ENCODE measurements around the gene PKN2. TPM values are rescaled to one million over a fixed set of nuclear protein-coding genes. Genes with fewer than 3 reads are reported as not detected.

PKN2 gene
- total RNA-seq, 1 experiment from 2014 or later, result 74.1 TPM

- ChIA-PET POLR2A (no interaction called here), CTCF (no interaction called here)
- ATAC-seq (no peak), DNase-seq (ENCODE audit: low read depth, low spot score) (no peak)
- TF ChIP-seq CTCF (IDR thresholded peaks at IDR 0.05), result no peak
- TF ChIP-seq POLR2AphosphoS5 (IDR thresholded peaks at IDR 0.05; ENCODE audit: low read depth, low read length), result no peak
- peaks cover 7% of the 10 kb centered on the region for H3K4me1 ChIP-seq (ENCODE audit: control insufficient read depth, insufficient read depth, low read length)
- in situ Hi-C loops (cut with HindIII; ENCODE audit: low pct_unique_long_range_greater_than_20kb, low sequenced_read_pairs) (no loop called here), intact Hi-C loops (cut with micrococcal nuclease; ENCODE audit: unreplicated experiment) (no loop called here)
- H3K27me3 ChIP-seq (ENCODE audit: control insufficient read depth, insufficient read depth, low read length), result no peaks in the 10 kb centered on the region
- peaks cover 6% of the 10 kb centered on the region for H3K36me3 ChIP-seq (ENCODE audit: control insufficient read depth, insufficient read depth, low read length)
- H3K4me3 ChIP-seq (ENCODE audit: low read depth in 2 of 2, low read length in 2 of 2), result no peak overlapping the region
- H3K9me3 ChIP-seq (ENCODE audit: control insufficient read depth, insufficient read depth, low read depth, low read length), result no peaks in the 10 kb centered on the region
- BruUV-seq (replicated peaks), result no TSS peak
- no peak overlapping the region for H3K27ac ChIP-seq (ENCODE audit: low read length)
Observed at GRCh38 chr1:88744142-88744541, 60.1 kb downstream of the PKN2 start.

- DNase-seq (ENCODE audit: low read depth, low spot score), result no peak
- H3K4me3 ChIP-seq (ENCODE audit: low read depth in 2 of 2, low read length in 2 of 2), result no peak overlapping the region
- no peak for TF ChIP-seq CTCF (IDR thresholded peaks at IDR 0.05)
- ChIA-PET CTCF (no interaction called here), POLR2A (no interaction called here)
- H3K27ac ChIP-seq (ENCODE audit: low read length), result no peak overlapping the region
- no TSS peak for BruUV-seq (replicated peaks)
- ATAC-seq, result no peak
- intact Hi-C loops (cut with micrococcal nuclease; ENCODE audit: unreplicated experiment) (no loop called here), in situ Hi-C loops (cut with HindIII; ENCODE audit: low pct_unique_long_range_greater_than_20kb, low sequenced_read_pairs) (no loop called here)
- no peaks in the 10 kb centered on the region for H3K27me3 ChIP-seq (ENCODE audit: control insufficient read depth, insufficient read depth, low read length)
- peaks cover 5% of the 10 kb centered on the region for H3K36me3 ChIP-seq (ENCODE audit: control insufficient read depth, insufficient read depth, low read length)
- H3K9me3 ChIP-seq (ENCODE audit: control insufficient read depth, insufficient read depth, low read depth, low read length), result no peaks in the 10 kb centered on the region
- H3K4me1 ChIP-seq (ENCODE audit: control insufficient read depth, insufficient read depth, low read length), result no peaks in the 10 kb centered on the region
Observed at GRCh38 chr1:88746916-88747315, 62.8 kb downstream of the PKN2 start.

GRCh38 chr1:88751714-88752113 lies 67.6 kb downstream of the PKN2 start:
- in situ Hi-C loops (cut with HindIII; ENCODE audit: low pct_unique_long_range_greater_than_20kb, low sequenced_read_pairs) (no loop called here), intact Hi-C loops (cut with micrococcal nuclease; ENCODE audit: unreplicated experiment) (no loop called here)
- Histone ChIP-seq H3K4me1 (ENCODE audit: control insufficient read depth, insufficient read depth, low read length) (no peaks in the 10 kb centered on the region), H3K36me3 (ENCODE audit: control insufficient read depth, insufficient read depth, low read length) (no peaks in the 10 kb centered on the region), H3K4me3 (ENCODE audit: low read depth in 2 of 2, low read length in 2 of 2) (no peak overlapping the region), H3K9me3 (ENCODE audit: control insufficient read depth, insufficient read depth, low read depth, low read length) (no peaks in the 10 kb centered on the region), H3K27ac (ENCODE audit: low read length) (no peak overlapping the region), H3K27me3 (ENCODE audit: control insufficient read depth, insufficient read depth, low read length) (no peaks in the 10 kb centered on the region)
- CTCF ChIA-PET, result no interaction called here
- BruUV-seq (replicated peaks), result no TSS peak
- DNase-seq (ENCODE audit: low read depth, low spot score) (no peak), ATAC-seq (no peak)
- POLR2A ChIA-PET, result no interaction called here
- TF ChIP-seq TCF7L2 (IDR thresholded peaks at IDR 0.05; ENCODE audit: low read depth, low read length) (no peak), CTCF (IDR thresholded peaks at IDR 0.05) (no peak), SIN3A (IDR thresholded peaks at IDR 0.05; ENCODE audit: borderline replicate concordance, insufficient read depth, low read depth, low read length) (no peak), POLR2AphosphoS5 (IDR thresholded peaks at IDR 0.05; ENCODE audit: low read depth, low read length) (no peak), REST (IDR thresholded peaks at IDR 0.05; ENCODE audit: insufficient read depth in 1 of 2, low read depth in 2 of 2, low read length in 1 of 2) (no peak)
